ENCODE measurements around the gene RGS3. TPM values are rescaled to one million over a fixed set of nuclear protein-coding genes. Genes with fewer than 3 reads are reported as not detected.

Gene RGS3
- polyA plus RNA-seq, 3 donors = 43.3 to 54.3 (median 43.4) TPM

GRCh38 chr9:113583511-113584427 lies 120.2 kb downstream of the RGS3 start:
- no peak for DNase-seq

GRCh38 chr9:113584428-113585084 lies 121.0 kb downstream of the RGS3 start:
- DNase-seq = no peak

GRCh38 chr9:113585085-113585442 lies 121.5 kb downstream of the RGS3 start:
- DNase-seq = no peak

- DNase-seq = no peak
These were observed 122.0 kb downstream of the RGS3 start for GRCh38 chr9:113585555-113585954.

- no peak for DNase-seq
These were observed 124.0 kb downstream of the RGS3 start for GRCh38 chr9:113587471-113588031.

GRCh38 chr9:113588242-113588810 lies 124.8 kb downstream of the RGS3 start:
- no peak for DNase-seq

GRCh38 chr9:113588936-113589335 lies 125.4 kb downstream of the RGS3 start:
- no peak for DNase-seq

GRCh38 chr9:113589407-113589806 lies 125.9 kb downstream of the RGS3 start:
- no peak for DNase-seq

GRCh38 chr9:113589890-113590289 lies 126.4 kb downstream of the RGS3 start:
- no peak for DNase-seq

- DNase-seq = no peak
These were observed 126.9 kb downstream of the RGS3 start for GRCh38 chr9:113590389-113590788.

- peak; percentile 72 for DNase-seq
These were observed 127.7 kb downstream of the RGS3 start for GRCh38 chr9:113590991-113591898.

- no peak for DNase-seq
These were observed 128.5 kb downstream of the RGS3 start for GRCh38 chr9:113591899-113592625.

- no peak for DNase-seq
These were observed 129.5 kb downstream of the RGS3 start for GRCh38 chr9:113592876-113593575.

- DNase-seq = peak; percentile 98
These were observed 130.3 kb downstream of the RGS3 start for GRCh38 chr9:113593682-113594281.

- DNase-seq = no peak
These were observed 131.2 kb downstream of the RGS3 start for GRCh38 chr9:113594484-113595299.

GRCh38 chr9:113596616-113597320 lies 133.2 kb downstream of the RGS3 start:
- DNase-seq = no peak

- DNase-seq = no peak
These were observed 134.1 kb downstream of the RGS3 start for GRCh38 chr9:113597390-113598241.
